Fibroblast of peridontal ligament (primary cell): Measurements from ENCODE around the gene SLC1A3.

Experiments
- DNase-seq: peaks from one replicate; pipeline ENCODE4 v3.0.0-alpha.2; 2010; ENCODE audit errors: extremely low read depth

SLC1A3 gene

DNA sequence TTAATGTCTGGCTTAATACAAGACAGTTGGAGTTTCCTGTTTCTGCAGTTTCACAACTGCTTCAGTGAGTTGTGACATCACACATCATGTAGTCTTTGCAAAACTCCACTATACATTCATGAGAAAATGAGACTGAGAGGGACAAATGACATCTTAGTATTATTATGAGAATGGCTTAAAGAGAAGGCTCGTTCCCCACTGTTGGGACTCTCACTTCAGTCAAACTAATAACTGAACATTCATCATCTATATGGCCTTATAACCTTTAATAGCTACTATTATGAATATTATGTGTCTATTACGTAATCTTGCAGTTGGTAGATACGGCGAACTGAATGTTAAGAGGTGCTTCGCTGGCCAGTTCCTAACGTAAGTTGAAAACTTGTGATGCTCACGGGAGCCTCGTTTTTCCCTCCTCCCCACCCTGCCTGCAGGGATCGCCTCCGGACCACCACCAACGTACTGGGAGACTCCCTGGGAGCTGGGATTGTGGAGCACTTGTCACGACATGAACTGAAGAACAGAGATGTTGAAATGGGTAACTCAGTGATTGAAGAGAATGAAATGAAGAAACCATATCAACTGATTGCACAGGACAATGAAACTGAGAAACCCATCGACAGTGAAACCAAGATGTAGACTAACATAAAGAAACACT lies 79.4 kb downstream of the SLC1A3 start:
- no peak for DNase-seq

DNA sequence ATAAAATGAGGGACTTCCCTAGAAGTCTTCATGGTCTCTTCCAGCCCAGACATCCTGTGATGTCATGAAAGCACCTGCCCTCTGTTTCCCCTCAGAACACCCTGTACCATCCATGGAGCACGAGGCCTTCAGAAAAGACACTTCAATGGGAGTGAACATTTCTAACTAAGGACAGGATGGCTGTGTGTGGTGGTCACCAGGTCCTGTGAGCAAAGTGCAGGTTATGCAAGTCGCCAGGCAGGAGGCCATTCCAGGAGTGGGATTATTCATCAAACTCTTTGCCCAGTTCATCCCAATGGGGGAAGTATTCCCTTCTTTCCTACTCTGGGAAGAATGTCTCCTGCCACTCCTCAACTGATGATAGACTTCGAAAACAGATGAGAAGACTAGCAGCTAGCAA lies 80.5 kb downstream of the SLC1A3 start:
- no peak for DNase-seq

- DNase-seq, result no peak
Measured at GRCh38 chr5:36688722-36689121, 82.3 kb downstream of the SLC1A3 start.

DNA sequence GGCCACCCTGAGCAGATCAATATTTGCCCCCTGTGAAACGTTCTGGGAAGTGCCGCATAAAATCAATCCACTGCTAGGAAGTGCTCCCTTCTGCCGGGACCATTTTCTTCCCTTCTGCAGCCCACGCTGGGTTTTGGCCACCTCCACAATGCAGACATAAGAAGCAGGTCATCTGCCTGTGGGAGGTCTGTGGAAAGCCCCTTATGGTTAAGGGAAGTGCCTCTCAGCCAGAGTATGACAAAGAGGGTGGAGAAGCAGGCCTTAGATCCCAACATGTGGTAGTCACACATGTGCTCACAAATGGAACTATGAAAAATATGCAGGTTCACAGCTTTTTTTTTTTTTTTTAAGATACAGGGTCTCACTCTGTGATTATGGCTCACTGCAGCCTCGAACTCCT lies 82.8 kb downstream of the SLC1A3 start:
- peak; percentile 21 for DNase-seq

- peak; percentile 71 for DNase-seq
Measured at GRCh38 chr5:36690041-36690961, 83.9 kb downstream of the SLC1A3 start.

DNA sequence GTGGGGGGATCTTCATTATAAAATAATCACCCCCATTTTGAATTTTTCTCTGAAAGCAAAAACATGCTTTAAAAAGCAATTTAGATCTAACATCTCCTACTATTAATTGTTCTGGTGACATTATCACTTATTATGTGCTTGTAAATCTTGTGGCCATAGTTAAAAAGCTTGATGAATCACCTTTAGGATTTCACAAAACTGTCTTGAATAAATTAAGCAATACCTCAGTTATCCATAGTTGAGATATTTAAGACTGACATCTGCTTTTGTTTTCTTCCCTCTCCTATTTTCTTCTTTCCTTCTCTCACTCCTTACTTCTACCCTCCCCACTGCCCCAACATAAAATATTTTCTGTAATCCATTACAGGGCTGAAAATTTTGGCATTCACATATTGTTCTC lies 84.8 kb downstream of the SLC1A3 start:
- peak; percentile 16 for DNase-seq

DNA sequence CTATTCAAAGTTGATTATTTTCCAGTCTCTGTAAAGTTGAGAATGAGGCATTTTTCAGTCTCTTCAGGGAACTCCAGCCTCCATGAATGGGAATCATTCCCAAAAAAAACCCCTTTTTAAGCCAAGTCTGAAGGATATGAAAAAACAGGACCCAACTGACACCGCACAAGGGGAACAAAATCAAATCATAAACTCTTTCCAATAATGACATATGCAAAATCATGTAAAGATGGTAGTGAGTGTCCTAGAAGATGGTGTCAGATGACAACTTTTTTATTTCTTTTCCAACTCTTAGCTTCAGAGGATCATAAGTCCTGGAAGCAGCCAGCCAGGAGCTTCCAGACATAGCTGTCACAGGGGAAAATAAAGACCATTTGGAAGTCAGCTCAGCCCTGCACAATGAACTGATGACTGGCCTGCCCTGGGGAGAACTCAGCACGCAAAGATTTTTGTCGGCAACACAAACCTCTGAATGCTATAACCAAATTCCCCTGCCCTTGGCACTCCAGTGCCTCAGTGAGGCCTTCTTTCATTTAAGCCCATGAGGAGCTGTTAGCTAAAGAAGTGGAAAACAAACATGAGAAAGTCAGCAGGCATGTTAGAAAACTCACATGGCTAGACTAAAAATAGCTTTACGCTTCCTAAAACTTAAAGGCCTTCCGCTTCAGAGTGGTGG lies 85.4 kb downstream of the SLC1A3 start:
- DNase-seq, result peak; percentile 82

- DNase-seq, result peak; percentile 68
Measured at GRCh38 chr5:36692791-36693763, 86.7 kb downstream of the SLC1A3 start.

- DNase-seq, result no peak
Measured at GRCh38 chr5:36694351-36694750, 87.9 kb downstream of the SLC1A3 start.

DNA sequence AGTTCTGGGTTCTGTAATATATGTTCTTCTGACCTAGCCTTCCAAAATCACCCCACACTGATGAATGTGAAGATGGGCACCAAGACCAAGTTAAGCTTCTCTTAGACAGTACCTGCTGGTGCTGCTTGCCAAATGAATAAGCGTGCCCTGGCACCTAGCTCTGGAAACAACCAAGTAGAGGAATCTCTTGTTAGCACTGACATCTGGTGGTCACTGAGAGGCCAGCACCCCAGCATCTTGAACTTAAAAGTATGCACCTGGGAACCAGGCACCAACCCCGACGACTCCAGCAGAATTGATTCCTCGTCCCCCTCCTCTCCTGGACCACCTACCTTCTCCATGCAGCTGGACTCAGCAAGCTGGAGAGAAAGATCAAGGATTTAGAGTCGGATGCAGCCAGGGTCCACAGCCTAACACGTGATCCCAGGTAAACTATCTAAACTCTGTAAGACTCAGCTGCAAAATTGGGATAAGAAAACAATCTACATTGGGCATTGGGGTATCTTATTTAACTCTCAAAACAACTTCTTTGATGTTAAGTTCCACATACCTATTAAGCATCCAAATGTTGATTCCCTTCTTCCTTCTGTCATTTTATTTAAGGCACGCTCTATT lies 89.8 kb downstream of the SLC1A3 start:
- peak; percentile 68 for DNase-seq

DNA sequence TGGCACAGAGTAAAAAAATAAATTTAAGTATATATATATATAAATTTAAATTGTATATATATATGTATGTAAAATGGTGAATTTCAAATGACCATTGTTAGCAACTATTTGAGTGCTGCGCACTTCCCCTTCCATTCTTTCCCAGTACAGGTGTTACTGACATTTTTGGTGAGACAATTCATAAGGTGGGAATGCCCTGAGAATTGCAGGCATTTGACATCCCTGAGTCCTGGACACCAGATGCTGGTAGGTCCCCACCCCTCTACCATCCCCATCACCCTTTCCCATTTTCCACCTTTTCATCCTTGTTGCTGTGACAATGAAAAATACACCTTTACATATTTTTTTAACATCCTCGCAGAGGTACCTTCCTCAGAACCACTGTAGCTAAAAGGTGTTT lies 91.6 kb downstream of the SLC1A3 start:
- no peak for DNase-seq

DNA sequence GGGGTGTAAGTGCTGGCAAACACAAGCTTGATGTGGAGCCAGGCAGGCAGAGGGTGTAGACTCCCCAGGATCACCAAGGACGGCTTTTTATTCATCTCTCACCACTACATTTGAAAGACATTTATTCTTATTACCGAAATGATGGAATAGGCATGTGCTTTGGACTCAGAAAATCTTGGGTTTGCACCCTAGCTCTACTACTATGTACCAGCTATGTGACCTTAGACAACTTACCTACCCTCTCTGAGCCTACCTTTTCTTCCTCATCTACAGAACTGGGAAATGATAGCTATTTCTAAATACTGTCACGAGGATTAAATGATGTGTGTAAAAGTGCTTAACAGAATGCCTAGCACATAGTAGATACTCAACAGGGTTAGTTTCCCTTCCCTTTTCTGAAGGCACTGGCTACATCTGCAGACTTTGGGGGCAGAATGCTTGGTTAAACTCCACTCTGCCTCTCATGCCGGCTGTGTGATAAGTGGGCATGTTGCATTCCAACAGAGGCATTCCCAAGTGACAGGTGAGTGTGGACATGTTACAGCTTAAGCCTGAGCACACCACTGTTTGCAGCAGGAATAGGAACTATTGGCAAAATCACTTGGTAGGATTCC lies 94.8 kb downstream of the SLC1A3 start:
- DNase-seq, result no peak

DNA sequence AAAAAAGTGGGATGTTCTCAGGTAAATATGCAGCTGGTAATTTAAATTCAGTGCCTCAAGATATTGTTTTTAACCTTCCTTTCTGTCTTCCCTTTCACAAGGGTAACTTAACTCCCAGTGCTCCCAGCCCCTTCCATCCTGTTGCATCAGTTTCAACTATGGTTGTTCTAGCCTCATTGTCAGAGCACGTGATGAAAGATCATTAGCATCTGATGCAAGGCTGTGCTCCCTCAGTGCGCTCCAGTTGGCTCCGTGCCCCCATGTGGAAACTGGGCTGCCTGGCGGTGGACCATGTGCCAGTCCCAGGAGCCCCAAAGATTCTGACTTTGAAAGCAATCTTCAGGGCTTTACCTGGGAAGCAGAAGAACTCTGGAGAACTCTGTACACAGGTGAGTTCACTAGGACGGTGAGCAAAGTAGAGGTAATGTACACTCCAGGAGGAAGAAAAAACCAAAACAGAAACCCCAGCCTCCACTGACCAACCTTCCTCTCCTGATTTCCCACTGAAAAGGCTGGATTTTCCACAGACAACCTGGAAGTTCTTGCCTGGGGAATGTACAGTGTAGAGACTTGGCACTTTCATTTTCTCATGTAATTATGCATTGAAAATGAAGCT lies 96.9 kb downstream of the SLC1A3 start:
- DNase-seq, result peak; percentile 70

GRCh38 chr5:36704131-36704530 lies 97.7 kb downstream of the SLC1A3 start:
- no peak for DNase-seq

GRCh38 chr5:36705055-36705454 lies 98.6 kb downstream of the SLC1A3 start:
- DNase-seq, result no peak

DNA sequence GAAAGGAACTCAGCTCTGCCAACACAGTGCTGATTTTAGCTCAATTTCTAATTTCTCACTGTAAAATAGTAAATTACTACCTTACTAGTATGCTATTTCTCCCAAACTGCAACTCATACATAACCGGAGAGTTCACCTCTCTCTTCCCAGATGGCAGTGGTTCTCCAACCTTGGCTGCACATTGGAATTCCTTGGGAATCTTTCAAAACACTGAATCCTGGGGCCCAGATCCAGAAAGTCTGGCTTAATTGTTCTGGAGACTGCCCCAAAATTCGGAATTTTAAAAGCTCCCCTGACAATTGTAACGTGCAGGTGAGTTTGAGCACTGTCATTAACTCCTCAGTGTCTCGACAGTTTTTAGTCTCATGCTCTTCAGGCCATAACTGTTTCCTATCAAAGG lies 100.3 kb downstream of the SLC1A3 start:
- DNase-seq, result no peak

DNA sequence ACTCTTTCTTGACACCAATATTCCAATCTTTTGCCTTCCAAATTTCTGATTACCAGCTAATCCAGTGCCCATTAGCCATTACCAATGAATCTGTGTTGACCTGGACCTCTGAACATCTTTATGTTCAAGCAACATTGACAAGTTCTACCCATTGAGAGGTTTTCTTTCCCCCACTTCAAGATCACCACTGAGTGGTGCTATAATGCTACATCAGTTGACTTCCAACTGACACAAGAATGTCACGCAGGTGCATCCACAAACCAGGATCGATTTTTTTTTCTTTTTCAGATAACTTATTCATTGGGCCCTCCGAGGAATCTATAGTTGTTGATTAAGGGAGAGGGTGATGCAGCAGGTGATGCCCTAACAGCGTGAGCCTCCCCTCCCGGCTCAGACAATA lies 102.6 kb downstream of the SLC1A3 start:
- DNase-seq, result no peak

DNA sequence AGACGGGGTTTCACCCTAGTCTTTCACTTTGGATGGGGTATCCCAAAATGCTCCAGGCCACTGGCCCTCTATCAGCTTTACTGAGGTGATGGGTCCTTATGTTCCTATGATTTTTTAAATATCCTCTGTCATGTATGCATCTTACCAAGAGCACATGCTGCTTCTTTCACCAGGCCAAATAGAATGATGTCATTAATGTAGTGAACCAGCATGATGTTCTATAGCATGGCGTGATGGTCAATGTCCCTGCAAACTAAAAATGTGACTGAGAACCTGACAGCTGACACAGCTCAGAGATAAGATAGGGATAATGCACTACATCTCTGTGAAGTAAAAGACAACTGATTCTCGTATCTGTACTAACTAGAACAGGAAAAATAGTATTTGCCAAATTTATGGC lies 103.6 kb downstream of the SLC1A3 start:
- no peak for DNase-seq

DNA sequence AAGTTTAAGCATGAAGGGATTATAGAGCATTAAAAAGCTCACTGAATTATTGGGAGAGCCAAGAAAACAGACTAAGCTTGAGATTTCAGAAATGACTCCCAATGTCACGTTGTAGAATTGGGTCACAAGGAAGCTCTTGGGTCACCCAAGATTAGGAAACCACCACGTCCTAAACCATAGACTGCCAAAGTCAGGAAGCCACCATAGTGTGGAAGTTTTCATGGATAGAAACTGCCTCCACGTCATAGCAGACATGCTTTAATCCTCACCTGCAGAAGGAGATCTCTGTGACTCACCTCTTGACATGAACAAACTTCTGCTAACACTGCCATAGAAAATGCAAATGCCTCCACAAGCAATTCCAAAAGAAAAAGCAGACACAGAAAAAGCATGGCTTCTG lies 106.3 kb downstream of the SLC1A3 start:
- DNase-seq, result no peak

GRCh38 chr5:36713541-36713940 lies 107.1 kb downstream of the SLC1A3 start:
- DNase-seq, result no peak
